HepG2 (cell line): ENCODE results near the gene AGT. TPM values are rescaled to one million over a fixed set of nuclear protein-coding genes. Genes with fewer than 3 reads are reported as not detected.
A peak's percentile ranks its signal among the peaks of the same experiment; 100 is the strongest.

ENCODE experiments used
- ASH2L ChIP-seq: fragments of 300-600, 200-600 bp; sonication (generic); IDR thresholded peaks from 2 replicates; pipeline ENCODE4 v1.7.0; 2017; ENCODE audit warnings: low read depth, mild to moderate bottlenecking, moderate library complexity, mixed read lengths, low read length; ENCODE audit not compliant: insufficient read length
- ATF1 ChIP-seq: IDR thresholded peaks from 2 replicates; pipeline ENCODE4 v1.6.1; 2016; ENCODE audit warnings: mild to moderate bottlenecking, control low read depth
- BORCS8-MEF2B ChIP-seq: sonication (generic); formaldehyde crosslinking; IDR thresholded peaks from 2 replicates; pipeline ENCODE4 v1.8.0; 2022; ENCODE audit warnings: mild to moderate bottlenecking, missing genetic modification reagents
- CREBL2 ChIP-seq: sonication (generic); formaldehyde crosslinking; IDR thresholded peaks from 2 replicates; pipeline ENCODE4 v1.8.1; 2023; ENCODE audit warnings: missing genetic modification reagents, mild to moderate bottlenecking, borderline replicate concordance
- CREM ChIP-seq, 2 experiments: sonication (generic) in 1 of 2; formaldehyde crosslinking in 1 of 2; IDR thresholded peaks; 2 replicates each; pipeline versions ENCODE4 v1.4.0 to v1.6.1; 2016 to 2020; ENCODE audit warnings: antibody characterized with exemption in 1 of 2, mild to moderate bottlenecking in 1 of 2, missing genetic modification reagents in 1 of 2
- DNMT1 ChIP-seq: sonication (generic); formaldehyde crosslinking; IDR thresholded peaks from 2 replicates; pipeline ENCODE4 v1.5.1; 2020; ENCODE audit warnings: mild to moderate bottlenecking, missing genetic modification reagents
- ETS1 ChIP-seq: sonication (generic); formaldehyde crosslinking; IDR thresholded peaks from 2 replicates; pipeline ENCODE4 v1.4.0; 2020; ENCODE audit warnings: missing genetic modification reagents
- FOXA1 ChIP-seq, 2 experiments: fragments of 450-650 bp in 1 of 2; sonication (generic) in 1 of 2; formaldehyde crosslinking in 1 of 2; IDR thresholded peaks; 2 replicates each; pipeline versions ENCODE4 v1.4.0 to v1.6.1; 2016 to 2020; ENCODE audit warnings: missing genetic modification reagents in 1 of 2
- ISL2 ChIP-seq: sonication (generic); formaldehyde crosslinking; IDR thresholded peaks from 2 replicates; pipeline ENCODE4 v1.5.0; 2020; ENCODE audit warnings: missing genetic modification reagents
- JDP2 ChIP-seq: sonication (generic); formaldehyde crosslinking; IDR thresholded peaks from 2 replicates; pipeline ENCODE4 v1.8.1; 2022; ENCODE audit warnings: missing genetic modification reagents, borderline replicate concordance
- LRRFIP1 ChIP-seq: sonication (generic); formaldehyde crosslinking; conservative IDR thresholded peaks from 2 replicates; pipeline ENCODE4 v1.4.0; 2020; ENCODE audit warnings: missing genetic modification reagents
- MED1 ChIP-seq: sonication (generic); formaldehyde crosslinking; IDR thresholded peaks from 2 replicates; pipeline ENCODE4 v1.4.0; 2020; ENCODE audit warnings: missing genetic modification reagents
- RXRA ChIP-seq: sonication (generic); formaldehyde crosslinking; IDR thresholded peaks from 2 replicates; pipeline ENCODE4 v1.5.1; 2020; ENCODE audit warnings: missing genetic modification reagents
- SP5 ChIP-seq: IDR thresholded peaks from 2 replicates; pipeline ENCODE4 v1.6.1; 2016; ENCODE audit warnings: low read depth, borderline replicate concordance
- TCF7 ChIP-seq: sonication (generic); IDR thresholded peaks from 2 replicates; pipeline ENCODE4 v1.6.1; 2016; ENCODE audit warnings: antibody characterized with exemption, low read depth
- U2AF2 ChIP-seq: fragments of 200-400 bp; formaldehyde crosslinking; IDR thresholded peaks from 2 replicates; pipeline ENCODE4 v1.6.1; 2017; ENCODE audit warnings: low read depth, mild to moderate bottlenecking, low read length
- ZFP1 ChIP-seq: IDR thresholded peaks from 2 replicates; pipeline ENCODE4 v1.6.1; 2016
- ZFP41 ChIP-seq: sonication (generic); formaldehyde crosslinking; IDR thresholded peaks from 2 replicates; pipeline ENCODE4 v1.4.0; 2020; ENCODE audit warnings: mild to moderate bottlenecking, missing genetic modification reagents, borderline replicate concordance
- ZNF263 ChIP-seq: sonication (generic); formaldehyde crosslinking; IDR thresholded peaks from 2 replicates; pipeline ENCODE4 v1.4.0; 2020; ENCODE audit warnings: missing genetic modification reagents
- ZNF430 ChIP-seq: sonication (generic); formaldehyde crosslinking; IDR thresholded peaks from 2 replicates; pipeline ENCODE4 v1.9.0; 2021; ENCODE audit warnings: mild to moderate bottlenecking, missing genetic modification reagents
- polyA plus RNA-seq, 8 experiments: library from polyadenylated mRNA; depleted of rRNA in 3 of 8; stranded (reverse) in 7 of 8; unstranded in 1 of 8; fragments of >200 nt; fragmentation: Illumina TruSeq in 4 of 8; extraction: Trizol in 4 of 8; gene quantifications; 2 replicates each; pipeline versions ENCODE4 v1.2.1 to v1.2.3, GENCODE V29; 2011 to 2016; ENCODE audit warnings: low read depth in 4 of 8, missing spikeins in 1 of 8, mixed read lengths in 1 of 8; ENCODE audit not compliant: insufficient read depth in 1 of 8
- total RNA-seq, 5 experiments: library from RNA; depleted of rRNA; stranded (reverse); fragments of >200 nt; fragmentation: Illumina TruSeq; extraction: Trizol; gene quantifications; 2 replicates each; pipeline ENCODE4 v1.2.3, GENCODE V29; 2016; ENCODE audit warnings: low read depth in 1 of 5
- TF ChIP-seq, protein P1 (sequence below): IDR thresholded peaks from 2 replicates; pipeline ENCODE4 v1.6.1; 2016; ENCODE audit warnings: control low read depth
- TF ChIP-seq, protein P2 (sequence below): fragments of 450-650 bp; IDR thresholded peaks from 2 replicates; pipeline ENCODE4 v1.6.1; 2016

AGT gene
- total and polyA plus RNA-seq, 2 of the 13 experiments (the other 11 are each of a cell fraction or from before 2014, with no cell fraction given), result 892 to 2,071 TPM

GRCh38 chr1:230701895-230702768 is 11.8 kb downstream of the AGT start (continued):
- TF ChIP-seq ZNF263 (CRISPR knock-in tag) (0 out of 2 replicates have a peak, but pooled peaks have one; percentile 16), ASH2L (peak; percentile 92), ATF1 (CRISPR knock-in tag) (peak; percentile 18; the same call in 1 of the 2 replicates), SP5 (peak; percentile 94), ZFP41 (CRISPR knock-in tag) (peak; percentile 17; the same call in 1 of the 2 replicates), CREM (IDR thresholded peaks at IDR 0.05) (peak; percentile 64; the same call in 1 of the 2 replicates), CREM (CRISPR knock-in tag; IDR thresholded peaks at IDR 0.05) (no peak), BORCS8-MEF2B (CRISPR knock-in tag) (0 out of 2 replicates have a peak, but pooled peaks have one; percentile 9), DNMT1 (CRISPR knock-in tag) (no peak), U2AF2 (no peak), CREBL2 (0 out of 2 replicates have a peak, but pooled peaks have one; percentile 13), LRRFIP1 (no peak), FOXA1 (IDR thresholded peaks at IDR 0.05) (no peak), FOXA1 (CRISPR knock-in tag; IDR thresholded peaks at IDR 0.05) (0 out of 2 replicates have a peak, but pooled peaks have one; percentile 25), TCF7 (peak; percentile 91), ZNF430 (CRISPR knock-in tag) (no peak; the same call in 1 of the 2 replicates), RXRA (CRISPR knock-in tag) (peak; percentile 26; the same call in 1 of the 2 replicates), MED1 (peak; percentile 56; the same call in 1 of the 2 replicates), ZFP1 (CRISPR knock-in tag) (no peak), ISL2 (CRISPR knock-in tag) (peak; percentile 46; the same call in 1 of the 2 replicates), ETS1 (no peak), JDP2 (CRISPR knock-in tag) (no peak)
- TF ChIP-seq, protein P1, sequence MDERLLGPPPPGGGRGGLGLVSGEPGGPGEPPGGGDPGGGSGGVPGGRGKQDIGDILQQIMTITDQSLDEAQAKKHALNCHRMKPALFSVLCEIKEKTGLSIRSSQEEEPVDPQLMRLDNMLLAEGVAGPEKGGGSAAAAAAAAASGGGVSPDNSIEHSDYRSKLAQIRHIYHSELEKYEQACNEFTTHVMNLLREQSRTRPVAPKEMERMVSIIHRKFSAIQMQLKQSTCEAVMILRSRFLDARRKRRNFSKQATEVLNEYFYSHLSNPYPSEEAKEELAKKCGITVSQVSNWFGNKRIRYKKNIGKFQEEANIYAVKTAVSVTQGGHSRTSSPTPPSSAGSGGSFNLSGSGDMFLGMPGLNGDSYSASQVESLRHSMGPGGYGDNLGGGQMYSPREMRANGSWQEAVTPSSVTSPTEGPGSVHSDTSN (CRISPR knock-in tag), result peak; percentile 93
- TF ChIP-seq, protein P2, sequence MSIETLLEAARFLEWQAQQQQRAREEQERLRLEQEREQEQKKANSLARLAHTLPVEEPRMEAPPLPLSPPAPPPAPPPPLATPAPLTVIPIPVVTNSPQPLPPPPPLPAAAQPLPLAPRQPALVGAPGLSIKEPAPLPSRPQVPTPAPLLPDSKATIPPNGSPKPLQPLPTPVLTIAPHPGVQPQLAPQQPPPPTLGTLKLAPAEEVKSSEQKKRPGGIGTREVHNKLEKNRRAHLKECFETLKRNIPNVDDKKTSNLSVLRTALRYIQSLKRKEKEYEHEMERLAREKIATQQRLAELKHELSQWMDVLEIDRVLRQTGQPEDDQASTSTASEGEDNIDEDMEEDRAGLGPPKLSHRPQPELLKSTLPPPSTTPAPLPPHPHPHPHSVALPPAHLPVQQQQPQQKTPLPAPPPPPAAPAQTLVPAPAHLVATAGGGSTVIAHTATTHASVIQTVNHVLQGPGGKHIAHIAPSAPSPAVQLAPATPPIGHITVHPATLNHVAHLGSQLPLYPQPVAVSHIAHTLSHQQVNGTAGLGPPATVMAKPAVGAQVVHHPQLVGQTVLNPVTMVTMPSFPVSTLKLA, result peak; percentile 35; the same call in 1 of the 2 replicates
